HEK293T (cell line): ENCODE results near the gene CBX3.

Experiments used
- CTCF ChIA-PET: fragments of 350-600 bp; formaldehyde crosslinking; extraction: SDS; loops from one replicate; lab custom pipeline; 2021; ENCODE audit warnings: antibody characterized with exemption, inconsistent platforms; lab: Yijun Ruan, JAX
- POLR2A ChIA-PET: fragments of 350-600 bp; formaldehyde crosslinking; extraction: SDS; loops from one replicate; lab custom pipeline; 2020; ENCODE audit warnings: antibody characterized with exemption, inconsistent platforms; lab: Yijun Ruan, JAX
- DNase-seq: peaks from one replicate; pipeline ENCODE4 v3.0.0; 2012; ENCODE audit warnings: mixed read lengths; ENCODE audit errors: extremely low spot score
- ARNT ChIP-seq: fragments of 450-650 bp; IDR thresholded peaks from 2 replicates; pipeline ENCODE4 v1.6.1; 2017; ENCODE audit warnings: mild to moderate bottlenecking
- BHLHE40 ChIP-seq: fragments of 450-650 bp; IDR thresholded peaks from 2 replicates; pipeline ENCODE4 v1.6.1; 2016; ENCODE audit warnings: mild to moderate bottlenecking, moderate library complexity, borderline replicate concordance
- CTBP1 ChIP-seq: fragments of 450-650 bp; IDR thresholded peaks from 2 replicates; pipeline ENCODE4 v1.6.1; 2016; ENCODE audit warnings: borderline replicate concordance
- ELF4 ChIP-seq: fragments of 450-650 bp; IDR thresholded peaks from 2 replicates; pipeline ENCODE4 v1.6.1; 2017; ENCODE audit warnings: antibody characterized with exemption
- FOXA1 ChIP-seq: fragments of 450-650 bp; IDR thresholded peaks from 2 replicates; pipeline ENCODE4 v1.6.1; 2016; ENCODE audit warnings: mild to moderate bottlenecking
- FOXK2 ChIP-seq: fragments of 450-650 bp; IDR thresholded peaks from 2 replicates; pipeline ENCODE4 v1.6.1; 2016; ENCODE audit warnings: mild to moderate bottlenecking
- FOXM1 ChIP-seq: fragments of 450-650 bp; IDR thresholded peaks from 2 replicates; pipeline ENCODE4 v1.6.1; 2017; ENCODE audit warnings: mild to moderate bottlenecking, borderline replicate concordance
- HDGF ChIP-seq: fragments of 450-650 bp; IDR thresholded peaks from 2 replicates; pipeline ENCODE4 v1.6.1; 2017; ENCODE audit warnings: antibody characterized with exemption, borderline replicate concordance
- L3MBTL2 ChIP-seq: fragments of 450-650 bp; conservative IDR thresholded peaks from 2 replicates; pipeline ENCODE4 v1.6.1; 2016; ENCODE audit warnings: mild to moderate bottlenecking
- LEF1 ChIP-seq: fragments of 450-650 bp; IDR thresholded peaks from 2 replicates; pipeline ENCODE4 v1.6.1; 2017; ENCODE audit warnings: mild to moderate bottlenecking, borderline replicate concordance
- NFRKB ChIP-seq: fragments of 450-650 bp; IDR thresholded peaks from 2 replicates; pipeline ENCODE4 v1.6.1; 2016; ENCODE audit warnings: mild to moderate bottlenecking, moderate library complexity
- PKNOX1 ChIP-seq: fragments of 450-650 bp; IDR thresholded peaks from 2 replicates; pipeline ENCODE4 v1.6.1; 2016
- SP1 ChIP-seq: fragments of 450-650 bp; IDR thresholded peaks from 2 replicates; pipeline ENCODE4 v1.6.1; 2017
- SUZ12 ChIP-seq: fragments of 450-650 bp; IDR thresholded peaks from 2 replicates; pipeline ENCODE4 v1.6.1; 2016; ENCODE audit warnings: mild to moderate bottlenecking
- TARDBP ChIP-seq: fragments of 450-650 bp; IDR thresholded peaks from 2 replicates; pipeline ENCODE4 v1.6.1; 2016
- ZNF384 ChIP-seq: fragments of 450-650 bp; IDR thresholded peaks from 2 replicates; pipeline ENCODE4 v1.6.1; 2016

CBX3 gene

GRCh38 chr7:26165950-26166683 is 35.4 kb upstream of the CBX3 start:
- no peak for DNase-seq
- ChIA-PET POLR2A (interaction anchor here (0.9 to 1.8 kb wide), 2 partner anchors 11 to 14 kb away, joined by 3 to 5 read pairs; partner anchors contain the start of gene NFE2L3), CTCF (interaction anchor here (0.8 kb wide), 1 partner anchor 75 kb away, joined by 3 read pairs; no protein-coding TSS in a partner anchor)
- TF ChIP-seq LEF1 (no peak), ZNF384 (no peak), FOXK2 (no peak)

GRCh38 chr7:26166684-26167266 is 34.8 kb upstream of the CBX3 start:
- no peak for DNase-seq
- CTCF ChIA-PET = no interaction called here
- TF ChIP-seq TARDBP = no peak
- TF ChIP-seq L3MBTL2 = no peak
- no peak for TF ChIP-seq SUZ12
- no peak for TF ChIP-seq FOXA1
- no peak for TF ChIP-seq LEF1
- TF ChIP-seq PKNOX1 = no peak
- no peak for TF ChIP-seq NFRKB
- no peak for TF ChIP-seq FOXK2
- no peak for TF ChIP-seq BHLHE40
- no peak for TF ChIP-seq CTBP1
- no peak for TF ChIP-seq ARNT
- TF ChIP-seq HDGF = no peak
- TF ChIP-seq SP1 = no peak
- POLR2A ChIA-PET = interaction anchor here (0.6 to 1.8 kb wide), 3 partner anchors 11 to 522 kb away, joined by 3 to 5 read pairs (median 4); partner anchors contain the start of gene NFE2L3

GRCh38 chr7:26167303-26167934 is 34.1 kb upstream of the CBX3 start:
- DNase-seq = no peak
- ChIA-PET CTCF (no interaction called here), POLR2A (interaction anchor here (0.6 to 1.8 kb wide), 2 partner anchors 15 to 522 kb away, joined by 4 to 5 read pairs; partner anchors contain the start of gene NFE2L3)
- no peak for TF ChIP-seq NFRKB
- TF ChIP-seq L3MBTL2 = no peak
- no peak for TF ChIP-seq PKNOX1
- TF ChIP-seq FOXK2 = no peak
- TF ChIP-seq LEF1 = no peak
- no peak for TF ChIP-seq ARNT
- no peak for TF ChIP-seq TARDBP
- no peak for TF ChIP-seq ELF4
- TF ChIP-seq FOXM1 = no peak

GRCh38 chr7:26168458-26169023 is 33.0 kb upstream of the CBX3 start:
- POLR2A ChIA-PET = no interaction called here
- CTCF ChIA-PET = no interaction called here
- no peak for TF ChIP-seq PKNOX1
- no peak for TF ChIP-seq FOXA1
- no peak for TF ChIP-seq NFRKB
- TF ChIP-seq TARDBP = no peak
- DNase-seq = no peak

- CTCF ChIA-PET = no interaction called here
- POLR2A ChIA-PET = no interaction called here
- no peak for TF ChIP-seq ARNT
- no peak for TF ChIP-seq FOXK2
- TF ChIP-seq NFRKB = no peak
- TF ChIP-seq FOXA1 = no peak
- no peak for TF ChIP-seq BHLHE40
- no peak for TF ChIP-seq ELF4
- no peak for TF ChIP-seq SP1
- no peak for TF ChIP-seq PKNOX1
- TF ChIP-seq L3MBTL2 = no peak
- no peak for TF ChIP-seq SUZ12
- no peak for TF ChIP-seq HDGF
- no peak for TF ChIP-seq LEF1
- no peak for TF ChIP-seq FOXM1
- TF ChIP-seq TARDBP = no peak
- no peak for TF ChIP-seq ZNF384
- no peak for TF ChIP-seq CTBP1
- no peak for DNase-seq
Observed at GRCh38 chr7:26169271-26169670, 32.3 kb upstream of the CBX3 start.
